Activated T-helper 2 cell treated with anti-CD3 and anti-CD28 coated beads, Interferon-gamma antibody, Interleukin-2, Interleukin-4, amounts not matched to agents 10 μg/mL and 5 μg/mL and 100 μg/mL, durations not matched to agents 14 hours and 24 hours and 36 hours (primary cell): ENCODE data around the gene SEPTIN12. TPM values are rescaled to one million over a fixed set of nuclear protein-coding genes. Genes with fewer than 3 reads are reported as not detected.

Experiments
- DNase-seq: peaks from one replicate; pipeline ENCODE4 v3.0.0; 2021; ENCODE audit warnings: low spot score
- H3K27ac Mint-ChIP-seq: one replicate; pipeline ENCODE4 v1.8.0; 2021; ENCODE audit warnings: mixed read lengths
- H3K27me3 Mint-ChIP-seq: one replicate; pipeline ENCODE4 v1.8.0; 2021; ENCODE audit warnings: low read depth, mixed read lengths
- H3K36me3 Mint-ChIP-seq: one replicate; pipeline ENCODE4 v1.8.0; 2021; ENCODE audit warnings: low read depth, mixed read lengths
- H3K4me1 Mint-ChIP-seq: one replicate; pipeline ENCODE4 v1.8.0; 2021; ENCODE audit warnings: low read depth, mixed read lengths
- H3K4me3 Mint-ChIP-seq: one replicate; pipeline ENCODE4 v1.8.0; 2021; ENCODE audit warnings: low read depth, mild to moderate bottlenecking, moderate library complexity, mixed read lengths
- H3K9me3 Mint-ChIP-seq: one replicate; pipeline ENCODE4 v1.8.0; 2021; ENCODE audit warnings: mixed read lengths
- intact Hi-C: fragments of 100-400 bp; cut with micrococcal nuclease; formaldehyde crosslinking; loops from one replicate; pipeline ENCODE4 v1.15.1; 2023
- total RNA-seq: library from RNA; stranded (reverse); gene quantifications from 2 replicates; pipeline ENCODE4 v1.2.3, GENCODE V29; 2022

The SEPTIN12 gene
- not detected in 2 replicates for total RNA-seq

DNA sequence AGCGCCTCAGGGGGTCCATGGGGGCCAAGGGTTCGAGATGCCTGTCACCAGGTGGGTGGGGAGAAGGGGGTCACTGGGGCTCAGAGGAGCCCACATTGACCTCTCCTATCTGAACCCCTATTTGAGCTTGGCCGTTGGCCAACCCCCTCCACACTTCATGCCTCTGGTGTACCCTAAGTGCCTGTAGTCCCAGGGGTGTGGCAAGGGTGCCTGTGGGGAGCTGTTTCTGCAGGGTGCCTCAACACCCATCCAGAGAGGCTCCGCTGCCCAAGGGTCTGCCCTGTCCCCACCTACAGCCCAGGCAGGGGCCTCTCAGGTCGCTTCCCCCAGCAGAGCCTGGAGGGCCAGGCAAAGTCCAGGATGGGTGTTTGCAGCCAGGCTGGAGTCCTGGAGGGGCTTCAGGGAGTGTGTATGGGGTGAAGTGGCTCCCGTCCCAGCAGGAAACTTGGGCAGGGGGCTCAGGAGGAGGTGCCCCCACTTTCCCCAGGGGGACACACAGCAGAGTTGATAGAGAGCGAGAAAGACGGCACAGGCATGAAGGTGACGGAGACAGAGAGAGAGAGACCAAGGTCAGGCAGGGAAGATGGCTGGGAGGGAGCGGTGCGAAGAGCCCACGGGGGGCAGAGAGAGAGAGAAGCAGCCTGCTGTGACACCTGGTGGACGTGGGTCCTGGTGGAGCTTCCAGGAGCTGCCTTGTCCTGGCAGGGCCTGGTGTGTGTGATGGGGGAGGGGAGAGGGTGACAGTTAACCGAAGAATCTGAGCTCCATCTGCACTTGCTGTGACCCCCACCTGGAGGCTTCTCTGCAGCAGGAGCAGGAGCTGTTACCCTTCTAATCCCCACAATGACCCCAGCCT, at the start of gene SEPTIN12:
TSS of gene SEPTIN12 (minus strand) at position 719 of the 856 bp plus-strand sequence. CDS start at position 19, 700 bp downstream.
- Mint-ChIP-seq H3K4me3 (no peak within 1 kb of the TSS), H3K27me3 (no peaks in the 10 kb centered on the region), H3K4me1 (peaks cover 6% of the 10 kb centered on the region), H3K36me3 (no peaks in the 10 kb centered on the region), H3K27ac (no peak within 1 kb of the TSS), H3K9me3 (no peaks in the 10 kb centered on the region)
- intact Hi-C loops: no loop called here
- no peak for DNase-seq

GRCh38 chr16:4836727-4837126, 48.6 kb upstream of the SEPTIN12 start:
- intact Hi-C loops: no loop called here
- no peak overlapping the region for H3K4me3 Mint-ChIP-seq
- H3K36me3 Mint-ChIP-seq: peaks cover 65% of the 10 kb centered on the region
- no peaks in the 10 kb centered on the region for H3K9me3 Mint-ChIP-seq
- peak overlapping the region; percentile 54 for H3K27ac Mint-ChIP-seq
- no peaks in the 10 kb centered on the region for H3K4me1 Mint-ChIP-seq
- H3K27me3 Mint-ChIP-seq: no peaks in the 10 kb centered on the region
- DNase-seq: no peak

DNA sequence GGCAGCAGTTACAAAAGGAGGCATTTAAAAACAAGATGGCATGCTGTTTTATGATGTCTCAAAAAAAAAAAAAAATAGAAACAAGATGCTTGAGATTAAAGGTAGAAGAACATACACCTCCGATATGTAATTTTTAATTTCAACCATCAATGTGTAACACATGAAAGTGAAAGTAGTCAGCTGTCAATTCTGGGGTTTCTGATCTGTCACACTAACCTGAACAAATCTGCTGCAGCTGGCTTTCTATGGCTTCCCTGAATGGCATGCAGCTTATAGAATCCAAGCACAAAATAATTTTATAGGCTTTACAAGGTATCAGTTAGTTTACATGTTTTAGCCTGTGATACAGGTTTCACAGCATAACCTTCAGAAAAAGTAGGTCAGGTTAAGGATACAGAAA, 45.4 kb upstream of the SEPTIN12 start:
- no peaks in the 10 kb centered on the region for H3K27me3 Mint-ChIP-seq
- H3K4me3 Mint-ChIP-seq: no peak overlapping the region
- DNase-seq: no peak
- H3K4me1 Mint-ChIP-seq: no peaks in the 10 kb centered on the region
- peaks cover 61% of the 10 kb centered on the region for H3K36me3 Mint-ChIP-seq
- no peaks in the 10 kb centered on the region for H3K9me3 Mint-ChIP-seq
- intact Hi-C loops: no loop called here
- H3K27ac Mint-ChIP-seq: no peak overlapping the region

GRCh38 chr16:4832698-4833343, 44.7 kb upstream of the SEPTIN12 start:
- Mint-ChIP-seq H3K9me3 (no peaks in the 10 kb centered on the region), H3K36me3 (peaks cover 63% of the 10 kb centered on the region), H3K27ac (no peak overlapping the region), H3K27me3 (no peaks in the 10 kb centered on the region), H3K4me1 (no peaks in the 10 kb centered on the region), H3K4me3 (no peak overlapping the region)
- no peak for DNase-seq
- intact Hi-C loops: no loop called here

GRCh38 chr16:4831616-4832015, 43.5 kb upstream of the SEPTIN12 start:
- peaks cover 61% of the 10 kb centered on the region for H3K36me3 Mint-ChIP-seq
- H3K4me1 Mint-ChIP-seq: no peaks in the 10 kb centered on the region
- intact Hi-C loops: no loop called here
- H3K9me3 Mint-ChIP-seq: no peaks in the 10 kb centered on the region
- no peak overlapping the region for H3K27ac Mint-ChIP-seq
- no peaks in the 10 kb centered on the region for H3K27me3 Mint-ChIP-seq
- no peak for DNase-seq
- no peak overlapping the region for H3K4me3 Mint-ChIP-seq

GRCh38 chr16:4830408-4830807, 42.3 kb upstream of the SEPTIN12 start:
- H3K4me3 Mint-ChIP-seq: no peak overlapping the region
- no peak overlapping the region for H3K27ac Mint-ChIP-seq
- H3K9me3 Mint-ChIP-seq: no peaks in the 10 kb centered on the region
- intact Hi-C loops: no loop called here
- DNase-seq: no peak
- no peaks in the 10 kb centered on the region for H3K4me1 Mint-ChIP-seq
- peaks cover 56% of the 10 kb centered on the region for H3K36me3 Mint-ChIP-seq
- no peaks in the 10 kb centered on the region for H3K27me3 Mint-ChIP-seq

DNA sequence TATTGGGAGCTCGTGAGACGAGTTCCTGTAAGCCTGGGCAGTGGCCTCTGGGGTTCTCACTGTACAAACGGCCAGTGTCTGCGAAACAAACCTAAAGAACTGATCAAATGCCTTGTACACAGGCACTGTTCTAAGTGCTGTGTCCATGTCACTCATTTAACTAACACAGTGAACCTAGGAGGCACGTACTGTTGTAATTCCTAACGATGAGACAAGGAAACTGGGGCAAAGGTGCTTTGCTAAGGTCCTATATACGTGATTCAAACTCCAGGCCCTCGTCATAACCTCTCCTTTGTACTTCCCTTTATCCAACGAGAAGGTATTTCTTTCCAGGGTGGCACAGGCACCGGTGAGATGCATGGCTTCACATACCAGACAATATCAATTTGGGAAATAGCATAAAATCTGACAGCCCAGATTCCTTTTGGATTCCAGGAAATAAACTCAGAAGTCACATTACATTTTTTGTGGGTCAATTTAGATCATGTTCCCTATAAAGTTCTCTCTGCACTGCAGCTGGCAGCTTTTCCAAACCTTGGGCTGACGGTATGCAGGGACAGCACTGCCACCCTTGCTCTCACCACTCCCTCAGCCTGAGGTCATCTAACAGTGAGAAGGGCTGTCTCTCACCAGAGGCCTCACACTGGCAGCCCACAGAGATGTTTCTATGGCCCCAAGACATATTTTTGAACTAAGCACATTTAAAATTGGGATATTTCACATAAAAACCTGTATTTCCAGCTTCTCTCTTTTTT, 40.6 kb upstream of the SEPTIN12 start:
- intact Hi-C loops: no loop called here
- no peak for DNase-seq
- H3K36me3 Mint-ChIP-seq: peaks cover 69% of the 10 kb centered on the region
- no peaks in the 10 kb centered on the region for H3K4me1 Mint-ChIP-seq
- H3K27ac Mint-ChIP-seq: no peak overlapping the region
- H3K4me3 Mint-ChIP-seq: no peak overlapping the region
- no peaks in the 10 kb centered on the region for H3K9me3 Mint-ChIP-seq
- H3K27me3 Mint-ChIP-seq: no peaks in the 10 kb centered on the region

DNA sequence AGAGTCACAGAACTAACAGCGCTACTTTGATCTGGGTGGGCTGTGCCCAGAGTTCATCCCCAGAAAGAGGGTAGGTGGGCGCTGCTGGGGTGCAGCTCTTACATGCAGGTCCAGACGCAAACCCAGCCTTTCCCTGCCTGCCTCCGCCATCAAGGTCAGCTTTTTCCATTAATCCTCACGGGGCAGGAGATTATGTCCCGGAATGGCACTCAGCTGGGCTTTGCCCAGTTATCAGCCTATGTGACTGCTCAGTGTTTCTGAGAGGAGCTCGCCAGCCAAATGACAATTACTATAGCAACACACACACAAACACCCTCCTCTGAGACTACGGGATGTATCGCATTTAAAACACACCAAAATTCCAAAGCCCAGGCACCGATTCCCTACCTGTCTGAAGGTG, 38.8 kb upstream of the SEPTIN12 start:
- H3K4me3 Mint-ChIP-seq: no peak overlapping the region
- DNase-seq: no peak
- intact Hi-C loops: no loop called here
- peaks cover 67% of the 10 kb centered on the region for H3K36me3 Mint-ChIP-seq
- no peaks in the 10 kb centered on the region for H3K4me1 Mint-ChIP-seq
- H3K27me3 Mint-ChIP-seq: no peaks in the 10 kb centered on the region
- H3K9me3 Mint-ChIP-seq: no peaks in the 10 kb centered on the region
- no peak overlapping the region for H3K27ac Mint-ChIP-seq

DNA sequence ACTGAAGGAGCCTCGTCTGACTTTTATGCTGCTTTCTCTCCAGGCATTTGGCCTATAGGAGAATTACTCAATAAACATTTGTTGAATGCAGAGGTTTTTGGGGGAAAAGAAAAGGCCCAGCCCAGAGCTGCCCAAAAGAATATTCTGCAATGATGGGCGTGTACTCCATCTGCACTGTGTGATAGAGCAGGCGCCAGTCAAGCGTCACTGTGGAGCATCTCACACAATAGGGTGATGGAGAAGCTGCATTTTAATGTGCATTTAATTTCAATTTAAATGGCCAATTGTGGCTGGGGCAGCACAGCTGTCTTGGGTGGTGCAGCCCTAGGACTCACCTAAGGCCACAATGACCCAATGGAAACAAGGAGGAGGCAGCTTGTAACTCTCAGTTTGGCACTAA, 38.4 kb upstream of the SEPTIN12 start:
- no peak for DNase-seq
- intact Hi-C loops: no loop called here
- H3K4me3 Mint-ChIP-seq: no peak overlapping the region
- H3K27me3 Mint-ChIP-seq: no peaks in the 10 kb centered on the region
- no peak overlapping the region for H3K27ac Mint-ChIP-seq
- no peaks in the 10 kb centered on the region for H3K9me3 Mint-ChIP-seq
- peaks cover 66% of the 10 kb centered on the region for H3K36me3 Mint-ChIP-seq
- H3K4me1 Mint-ChIP-seq: no peaks in the 10 kb centered on the region

- H3K27me3 Mint-ChIP-seq: no peaks in the 10 kb centered on the region
- H3K27ac Mint-ChIP-seq: no peak overlapping the region
- H3K4me3 Mint-ChIP-seq: no peak overlapping the region
- peaks cover 67% of the 10 kb centered on the region for H3K36me3 Mint-ChIP-seq
- intact Hi-C loops: no loop called here
- H3K9me3 Mint-ChIP-seq: no peaks in the 10 kb centered on the region
- no peaks in the 10 kb centered on the region for H3K4me1 Mint-ChIP-seq
- DNase-seq: no peak
Measured at GRCh38 chr16:4825196-4825595, 37.1 kb upstream of the SEPTIN12 start.

- intact Hi-C loops: no loop called here
- no peaks in the 10 kb centered on the region for H3K9me3 Mint-ChIP-seq
- no peak overlapping the region for H3K27ac Mint-ChIP-seq
- H3K4me1 Mint-ChIP-seq: no peaks in the 10 kb centered on the region
- H3K27me3 Mint-ChIP-seq: no peaks in the 10 kb centered on the region
- H3K4me3 Mint-ChIP-seq: no peak overlapping the region
- H3K36me3 Mint-ChIP-seq: peaks cover 72% of the 10 kb centered on the region
- no peak for DNase-seq
Measured at GRCh38 chr16:4820652-4821051, 32.5 kb upstream of the SEPTIN12 start.

DNA sequence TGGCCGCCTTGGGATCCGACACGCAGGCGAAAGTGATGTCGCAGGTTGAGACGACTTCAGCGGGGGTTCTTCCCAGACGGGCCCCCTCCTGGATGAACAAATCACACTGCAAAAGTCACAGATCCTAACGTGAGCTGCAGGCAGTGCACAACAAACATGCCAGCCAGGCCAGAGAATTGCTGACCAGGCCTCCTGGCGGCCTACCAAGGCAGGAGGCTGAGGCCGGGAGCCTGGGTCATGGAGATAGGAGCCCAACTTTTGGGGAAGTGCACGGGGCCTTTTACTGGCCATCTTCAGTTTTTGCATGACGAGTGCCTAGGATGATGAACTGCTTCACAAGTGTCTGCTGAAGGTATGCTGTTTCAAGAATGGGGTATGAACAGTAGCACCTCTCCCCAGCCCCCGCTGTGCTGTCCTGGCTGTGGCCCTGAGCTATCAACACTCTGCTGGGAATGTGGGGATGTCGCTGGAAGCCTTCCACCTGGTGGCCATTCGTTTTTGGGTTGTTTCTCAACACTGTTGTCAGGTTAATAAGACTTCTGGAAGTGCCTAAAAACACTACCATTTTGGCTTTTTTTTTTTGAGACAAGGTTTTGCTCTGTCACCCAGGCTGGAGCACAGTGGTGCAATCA, 26.5 kb upstream of the SEPTIN12 start:
- DNase-seq: no peak
- Mint-ChIP-seq H3K27me3 (no peaks in the 10 kb centered on the region), H3K4me3 (no peak overlapping the region), H3K4me1 (no peaks in the 10 kb centered on the region), H3K27ac (no peak overlapping the region), H3K9me3 (no peaks in the 10 kb centered on the region), H3K36me3 (peaks cover 64% of the 10 kb centered on the region)
- intact Hi-C loops: no loop called here
